ENCODE measurements around the gene MYCBPAP.

DNA sequence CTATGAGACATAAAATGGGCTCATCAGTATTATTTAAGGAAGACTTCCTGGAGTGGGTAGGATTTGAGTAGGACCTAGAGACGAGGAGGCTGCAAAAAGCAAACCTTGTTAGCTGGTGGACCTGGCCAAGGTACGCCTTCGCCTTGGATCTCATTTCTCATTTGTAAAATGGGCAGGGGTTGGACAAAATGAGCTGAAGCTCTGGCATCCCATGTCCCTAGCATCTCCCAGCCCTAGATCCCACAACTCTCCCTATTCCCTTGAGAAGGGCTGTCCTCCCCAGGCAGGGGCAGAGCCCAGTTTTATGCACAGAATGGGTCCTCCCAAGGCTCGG is 38.4 kb downstream of the MYCBPAP start:
- TF ChIP-seq, protein P1, sequence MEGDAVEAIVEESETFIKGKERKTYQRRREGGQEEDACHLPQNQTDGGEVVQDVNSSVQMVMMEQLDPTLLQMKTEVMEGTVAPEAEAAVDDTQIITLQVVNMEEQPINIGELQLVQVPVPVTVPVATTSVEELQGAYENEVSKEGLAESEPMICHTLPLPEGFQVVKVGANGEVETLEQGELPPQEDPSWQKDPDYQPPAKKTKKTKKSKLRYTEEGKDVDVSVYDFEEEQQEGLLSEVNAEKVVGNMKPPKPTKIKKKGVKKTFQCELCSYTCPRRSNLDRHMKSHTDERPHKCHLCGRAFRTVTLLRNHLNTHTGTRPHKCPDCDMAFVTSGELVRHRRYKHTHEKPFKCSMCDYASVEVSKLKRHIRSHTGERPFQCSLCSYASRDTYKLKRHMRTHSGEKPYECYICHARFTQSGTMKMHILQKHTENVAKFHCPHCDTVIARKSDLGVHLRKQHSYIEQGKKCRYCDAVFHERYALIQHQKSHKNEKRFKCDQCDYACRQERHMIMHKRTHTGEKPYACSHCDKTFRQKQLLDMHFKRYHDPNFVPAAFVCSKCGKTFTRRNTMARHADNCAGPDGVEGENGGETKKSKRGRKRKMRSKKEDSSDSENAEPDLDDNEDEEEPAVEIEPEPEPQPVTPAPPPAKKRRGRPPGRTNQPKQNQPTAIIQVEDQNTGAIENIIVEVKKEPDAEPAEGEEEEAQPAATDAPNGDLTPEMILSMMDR (IDR thresholded peaks at IDR 0.05), result no peak
- no peak for TF ChIP-seq POLR2A (IDR thresholded peaks at IDR 0.05)
